GM19328 (cell line): Measurements from ENCODE around the gene HOXB8.

Experiments used
- ATAC-seq: cut with Tn5 transposase; IDR thresholded peaks from one replicate; pipeline ENCODE4 v1.9.1; 2021; ENCODE audit warnings: mild to moderate bottlenecking, moderate library complexity; ENCODE audit not compliant: unreplicated experiment

HOXB8 gene

DNA sequence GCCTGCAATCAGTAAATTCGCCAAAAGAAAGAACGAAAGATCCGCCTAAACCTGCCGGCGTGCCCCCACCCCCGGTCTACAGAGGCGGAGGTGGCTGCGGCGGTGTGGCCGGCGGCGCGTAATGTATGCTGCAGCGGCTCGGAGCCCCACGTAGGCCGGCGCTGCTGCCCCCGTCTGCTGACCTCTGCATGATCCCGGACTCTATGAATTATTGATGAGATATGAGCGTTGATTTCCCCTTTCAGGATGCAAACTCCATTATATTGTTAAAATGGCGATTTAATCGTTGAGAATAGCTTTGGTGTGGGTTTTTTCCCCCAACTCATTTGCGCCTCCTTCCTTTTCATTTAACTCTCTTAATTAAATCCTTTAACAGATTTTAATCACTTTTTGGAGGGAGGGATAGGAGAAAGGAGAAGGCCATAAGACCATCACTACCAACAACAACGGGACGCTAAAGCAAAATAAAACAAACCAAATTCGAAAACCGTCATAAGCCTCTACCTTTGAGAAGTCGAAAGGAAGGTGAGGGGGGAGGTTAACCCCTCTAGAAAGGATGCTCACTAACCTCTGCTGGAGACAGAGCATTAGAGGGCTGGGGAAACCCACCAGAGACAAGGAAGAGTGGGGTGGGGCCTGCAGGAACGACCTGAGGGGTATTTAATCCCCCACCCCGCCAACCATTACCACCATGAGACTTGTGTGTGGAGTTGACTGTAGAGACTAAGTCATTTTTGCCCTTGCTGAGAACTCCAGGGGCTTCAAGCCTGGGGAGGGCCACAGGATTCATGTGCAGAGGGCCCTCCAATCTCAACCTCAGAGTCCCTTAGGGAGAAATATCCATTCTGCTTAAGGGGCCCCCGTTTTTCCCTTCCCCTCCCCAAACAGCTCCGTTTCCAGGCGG, 28.5 kb downstream of the HOXB8 start:
- no peak for ATAC-seq

DNA sequence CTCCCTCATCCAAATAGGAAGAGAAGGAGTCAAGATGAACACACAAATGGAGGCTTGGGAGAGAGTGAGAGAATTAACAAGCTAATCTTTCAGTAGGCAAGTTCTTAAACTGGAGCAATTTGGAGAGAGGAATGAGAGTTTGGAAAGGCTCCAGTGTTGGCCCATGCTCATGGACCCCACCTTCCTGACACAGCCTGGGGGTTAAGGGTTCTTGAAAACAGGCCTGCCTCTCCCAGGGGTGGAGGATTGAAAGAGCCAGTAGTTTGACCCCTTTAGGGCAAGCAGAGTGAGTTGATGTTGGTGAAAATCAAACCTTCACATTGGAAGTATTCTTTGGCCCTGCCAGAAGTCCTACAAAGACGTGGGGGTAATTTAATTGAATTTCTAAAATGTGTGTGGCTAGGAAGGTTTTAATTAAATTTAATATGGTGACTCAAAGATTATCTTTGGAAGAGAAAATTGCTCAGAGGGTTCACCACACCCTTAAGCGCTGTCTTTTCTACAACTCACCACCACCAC, 30.8 kb downstream of the HOXB8 start:
- ATAC-seq = no peak

DNA sequence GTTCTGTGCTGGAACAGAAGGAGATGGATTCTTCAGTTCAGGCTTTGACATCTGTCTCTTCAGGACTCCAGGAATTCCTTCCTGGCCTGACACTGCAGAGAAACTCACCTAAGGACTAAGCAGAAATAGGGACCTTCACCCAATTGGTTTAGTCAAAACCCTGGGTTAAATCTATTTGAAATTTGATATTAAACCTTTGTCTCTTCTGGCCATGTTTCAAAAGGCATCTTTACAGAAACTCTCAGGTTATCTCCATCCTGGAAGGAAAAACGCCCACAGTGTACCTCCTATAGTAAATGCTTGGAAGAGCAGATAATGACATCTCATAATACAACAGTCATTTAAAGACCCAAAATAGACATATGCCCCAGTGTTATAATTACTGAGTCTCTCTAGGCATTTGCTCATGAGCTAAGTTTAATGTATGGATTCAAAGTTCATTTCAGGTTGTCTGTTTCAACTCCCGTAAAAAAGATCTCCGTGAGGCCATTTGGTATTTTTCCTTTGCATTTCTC, 31.3 kb downstream of the HOXB8 start:
- no peak for ATAC-seq

DNA sequence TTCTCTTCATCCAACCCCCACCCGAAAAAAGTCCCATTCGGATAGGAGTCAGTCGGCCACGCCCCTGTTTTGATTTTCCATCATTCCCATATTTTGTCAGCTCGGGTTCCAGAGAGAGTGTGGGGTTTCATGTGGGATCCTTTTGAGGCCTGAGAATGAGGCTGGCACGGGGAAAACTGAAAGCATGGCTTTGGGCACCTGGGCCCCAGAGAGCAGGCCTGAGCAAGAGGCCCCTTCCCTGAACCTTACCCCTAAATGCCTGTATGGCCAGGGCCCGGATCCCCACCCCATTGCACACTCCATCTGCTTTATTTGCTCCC, 32.4 kb downstream of the HOXB8 start:
- ATAC-seq = no peak

DNA sequence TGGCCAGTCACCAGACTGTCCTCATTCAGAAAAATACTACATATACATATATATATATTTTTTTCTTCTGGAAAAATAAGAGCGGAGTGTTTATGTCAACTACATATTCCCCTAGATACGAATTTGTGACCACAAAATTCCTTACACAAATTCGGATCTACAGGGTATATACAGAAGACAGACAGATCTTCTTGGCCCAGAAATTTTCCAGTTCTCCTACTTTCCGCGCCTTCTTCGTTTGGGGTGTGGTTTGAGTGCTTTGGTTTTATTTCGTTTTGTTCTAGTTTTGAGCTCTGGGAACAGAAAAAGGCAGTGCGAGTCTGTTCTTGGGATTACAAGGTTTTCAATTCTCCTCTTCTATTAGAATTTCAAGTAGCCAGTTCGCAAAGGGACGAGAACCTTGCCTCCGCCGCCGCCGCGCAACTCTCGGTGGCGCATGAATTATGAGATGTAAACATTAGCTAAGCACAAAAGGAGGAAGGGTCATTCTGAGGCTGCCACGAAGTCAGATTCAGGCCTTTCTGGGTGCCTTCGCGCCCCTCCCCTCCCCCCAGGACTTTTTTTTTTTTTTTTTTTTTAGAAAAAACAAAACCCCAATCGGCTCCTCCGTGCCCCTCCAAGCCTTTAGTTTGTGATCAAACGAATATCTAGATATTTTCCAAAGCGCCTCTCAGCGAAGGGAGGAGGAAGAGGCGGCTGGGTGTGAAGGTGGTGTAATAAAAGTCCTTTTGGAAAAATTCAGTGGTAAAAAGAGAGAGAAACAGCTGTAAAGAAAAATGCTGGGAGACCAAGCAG, 35.1 kb downstream of the HOXB8 start:
- no peak for ATAC-seq

DNA sequence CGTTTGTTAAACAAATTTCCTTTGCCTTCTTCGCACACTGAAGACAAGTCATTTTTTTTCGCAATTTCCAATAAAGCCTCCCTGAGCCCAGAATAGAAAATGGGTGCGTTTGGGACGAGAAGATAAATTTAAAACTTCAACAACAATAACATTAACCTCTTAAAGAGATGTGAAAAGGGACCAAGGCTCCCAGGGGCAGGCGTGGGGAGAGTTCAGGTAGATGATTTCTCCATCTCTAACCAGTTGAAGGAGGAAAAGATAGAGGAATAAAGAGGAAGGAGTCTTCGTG, 35.7 kb downstream of the HOXB8 start:
- ATAC-seq = no peak

DNA sequence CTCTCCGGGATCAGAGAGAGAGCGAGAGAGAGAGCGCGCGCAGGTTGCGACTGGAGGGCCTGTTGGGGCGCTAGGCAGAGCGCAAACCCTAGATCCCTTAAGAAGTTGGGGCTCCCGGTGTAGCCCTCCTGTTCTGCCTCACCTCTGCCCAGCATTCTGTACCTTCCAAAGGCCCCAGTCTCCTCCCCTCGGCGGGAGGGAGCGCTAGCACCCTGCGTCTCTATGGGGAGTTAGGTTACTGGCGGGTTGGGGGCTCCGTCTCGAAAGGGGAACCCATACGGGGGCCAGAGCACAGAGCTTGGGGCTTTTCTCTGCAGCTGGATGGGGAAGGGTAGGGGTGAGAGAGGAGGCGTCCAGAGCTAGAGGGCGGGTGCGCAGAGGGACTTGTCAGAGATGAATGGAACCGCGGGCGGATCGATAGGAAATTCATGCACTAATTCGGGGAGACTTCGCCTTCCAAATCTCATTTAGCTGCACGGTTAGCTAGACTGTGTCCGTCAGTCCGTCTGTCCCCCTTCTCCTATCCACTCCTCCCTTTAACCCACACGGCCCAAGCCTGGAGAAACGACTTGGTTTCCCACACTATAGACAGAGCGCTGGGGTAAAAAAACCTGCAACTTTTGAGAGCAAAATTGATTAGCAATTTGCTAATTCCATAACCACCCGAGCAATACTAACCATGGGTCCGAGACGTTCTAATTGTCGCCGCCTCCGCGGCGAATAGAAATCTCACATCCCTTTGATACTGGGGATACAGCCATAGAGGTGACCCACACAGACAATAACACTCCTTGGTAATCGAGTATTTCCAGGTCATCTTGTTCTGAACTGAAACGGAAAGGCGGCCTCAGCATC, 36.2 kb downstream of the HOXB8 start:
- no peak for ATAC-seq

DNA sequence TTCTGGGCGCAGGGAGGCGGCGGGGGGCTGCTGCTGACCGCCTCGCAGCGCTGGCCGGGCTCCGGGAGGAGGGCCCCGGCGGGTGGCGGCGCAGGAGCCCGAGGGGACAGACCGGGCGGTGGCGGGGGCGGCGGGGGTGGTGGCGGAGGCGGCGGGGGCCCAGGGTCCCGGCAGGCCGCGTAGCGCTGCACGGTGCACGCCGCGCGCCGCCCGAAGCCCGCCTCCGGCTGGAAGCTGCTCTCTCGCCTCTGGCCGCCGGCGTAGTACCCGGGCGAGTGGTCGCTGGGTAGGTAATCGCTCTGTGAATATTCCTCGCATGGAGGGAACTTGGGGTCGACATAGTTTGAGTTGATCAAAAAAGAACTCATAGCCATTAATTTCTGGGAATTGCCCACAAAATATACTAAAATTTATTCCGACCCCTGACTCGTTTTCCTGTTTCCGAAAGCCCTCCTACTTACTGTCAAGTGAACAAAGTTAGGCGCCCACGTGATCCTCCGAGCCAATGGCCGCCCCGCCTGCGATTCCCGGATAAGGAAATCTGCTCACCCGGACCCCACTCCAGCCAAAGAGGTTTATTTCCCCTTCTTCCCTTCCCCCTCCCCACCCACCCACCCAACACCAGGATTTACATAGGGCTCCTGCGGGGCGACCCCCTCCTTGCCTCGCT, 37.0 kb downstream of the HOXB8 start, which contains the start of gene HOXB4:
Gene HOXB4 (minus strand): TSS at position 405 of the 670 bp plus-strand sequence. CDS start 31 bp downstream, at position 374.
- no peak for ATAC-seq

DNA sequence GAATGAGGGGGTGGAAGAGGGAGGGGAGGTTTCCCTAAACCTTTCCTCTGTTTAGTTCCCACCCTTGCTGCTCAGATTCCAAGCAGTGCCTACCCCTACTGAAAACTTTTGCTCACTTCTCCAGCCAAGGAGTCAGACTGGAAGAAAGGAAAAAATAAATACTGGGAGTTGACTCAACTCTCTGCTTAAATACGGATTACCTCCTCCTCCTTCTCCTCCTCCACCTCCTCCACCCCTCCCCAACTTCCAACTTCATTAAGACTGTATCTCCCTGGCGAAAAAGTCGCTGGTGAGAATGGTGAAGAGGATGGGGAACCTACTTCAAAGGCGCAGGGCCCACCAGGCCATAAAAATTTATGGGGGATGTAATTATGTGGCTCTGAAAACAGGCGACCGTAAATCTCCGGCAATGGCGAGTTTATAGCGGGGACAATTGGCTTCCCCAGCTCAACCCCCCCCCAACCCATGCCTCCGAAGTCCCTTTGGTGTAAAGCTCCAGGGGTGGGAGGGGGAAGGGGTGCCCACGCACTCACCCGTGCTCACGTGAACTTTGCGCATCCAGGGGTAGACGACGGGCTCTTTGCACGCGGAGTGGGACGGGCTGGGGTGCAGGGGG, 37.7 kb downstream of the HOXB8 start:
- no peak for ATAC-seq

DNA sequence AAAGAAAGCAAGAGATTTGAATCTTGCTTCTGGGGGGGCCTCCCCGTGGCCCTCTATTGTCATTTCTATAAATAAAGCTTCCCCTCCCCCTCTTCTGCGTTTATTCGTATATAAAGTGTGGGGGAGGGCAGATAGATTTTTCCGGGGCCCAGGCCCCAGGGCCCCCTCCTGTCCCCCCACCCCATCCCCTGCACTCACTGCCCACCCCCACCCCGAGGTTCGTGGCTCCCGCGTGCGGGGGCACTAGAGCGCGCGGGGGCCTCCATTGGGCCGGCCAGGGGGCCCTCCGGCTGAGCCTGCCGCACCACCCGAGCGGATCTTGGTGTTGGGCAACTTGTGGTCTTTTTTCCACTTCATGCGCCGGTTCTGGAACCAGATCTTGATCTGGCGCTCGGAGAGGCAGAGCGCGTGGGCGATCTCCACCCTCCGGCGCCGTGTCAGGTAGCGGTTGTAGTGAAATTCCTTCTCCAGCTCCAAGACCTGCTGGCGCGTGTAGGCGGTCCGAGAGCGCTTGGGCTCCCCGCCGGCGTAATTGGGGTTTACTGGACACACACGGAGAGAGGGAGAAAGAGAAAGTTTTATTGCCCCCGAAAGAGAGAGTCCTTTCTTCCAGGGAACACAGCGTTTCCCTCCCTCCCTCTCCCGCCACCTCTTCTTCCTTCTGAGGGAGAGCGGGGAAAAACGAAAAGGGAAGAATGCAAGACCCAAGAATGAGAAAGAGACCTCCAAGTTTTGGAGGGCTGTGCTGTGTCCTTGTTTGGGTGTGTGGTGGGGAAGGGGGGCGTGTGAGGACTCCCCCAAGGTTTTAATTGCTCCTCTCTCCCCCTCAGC, 38.4 kb downstream of the HOXB8 start:
- no peak for ATAC-seq

DNA sequence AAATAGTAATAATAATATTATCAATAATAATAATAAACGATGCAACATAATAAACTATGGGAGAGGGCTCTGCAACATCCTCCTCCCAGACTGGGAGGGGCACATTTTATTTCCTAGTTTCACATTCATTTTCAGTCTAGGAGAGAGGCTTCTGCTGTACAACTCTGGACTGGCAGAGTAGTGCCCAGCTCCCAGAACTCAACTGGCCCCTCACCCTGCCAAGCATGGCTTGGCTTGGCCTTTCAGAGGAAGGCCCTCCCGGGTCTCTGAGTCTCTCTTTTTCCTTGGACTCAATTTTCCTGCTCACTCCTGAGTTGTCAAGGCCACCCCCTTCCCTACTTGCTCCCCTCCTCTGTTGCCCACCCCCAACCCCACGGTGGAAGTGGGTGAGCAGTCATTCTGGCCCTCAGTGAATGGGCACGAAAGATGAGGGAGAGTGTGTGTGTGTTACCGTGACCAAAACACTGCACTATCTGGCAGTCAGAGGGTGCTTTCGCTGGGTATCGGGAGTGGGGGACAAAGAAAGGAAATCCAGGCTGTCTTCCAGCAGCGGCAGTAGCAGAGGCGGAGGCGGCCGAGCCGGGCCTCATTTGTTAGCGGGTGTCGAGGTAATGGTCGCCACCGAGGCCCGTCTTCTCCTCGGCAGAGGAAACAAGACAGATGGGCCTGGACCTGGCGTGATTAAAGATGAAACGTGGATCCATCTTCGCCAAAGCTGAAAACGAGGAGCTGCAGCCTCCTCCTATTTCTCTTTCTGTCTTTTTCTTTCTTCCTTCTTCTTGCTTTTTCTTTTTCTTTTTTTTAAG, 39.2 kb downstream of the HOXB8 start:
- no peak for ATAC-seq

DNA sequence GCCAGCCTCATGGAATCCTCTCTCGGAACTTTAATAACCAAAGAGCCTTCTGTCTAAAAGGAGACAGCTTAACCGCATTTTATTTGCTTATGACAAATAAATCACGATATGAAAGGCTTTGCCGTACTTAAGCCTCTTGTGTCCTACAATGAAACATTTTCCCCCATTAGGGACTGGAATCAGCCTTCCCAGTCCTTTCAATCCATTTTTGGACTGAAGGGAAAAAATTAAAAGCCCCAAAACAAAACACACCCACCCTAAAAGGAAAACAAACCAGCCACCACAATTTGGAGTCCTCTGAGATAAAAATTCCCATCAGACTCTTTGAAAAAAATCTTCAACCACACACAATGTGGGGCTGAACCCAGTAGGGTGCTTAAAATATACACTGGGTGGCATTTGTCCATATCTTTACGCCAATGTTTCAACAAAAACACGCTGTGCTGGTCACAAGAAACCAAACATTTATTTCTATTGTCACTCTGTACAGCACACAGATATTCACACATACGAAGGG, 40.0 kb downstream of the HOXB8 start:
- no peak for ATAC-seq

DNA sequence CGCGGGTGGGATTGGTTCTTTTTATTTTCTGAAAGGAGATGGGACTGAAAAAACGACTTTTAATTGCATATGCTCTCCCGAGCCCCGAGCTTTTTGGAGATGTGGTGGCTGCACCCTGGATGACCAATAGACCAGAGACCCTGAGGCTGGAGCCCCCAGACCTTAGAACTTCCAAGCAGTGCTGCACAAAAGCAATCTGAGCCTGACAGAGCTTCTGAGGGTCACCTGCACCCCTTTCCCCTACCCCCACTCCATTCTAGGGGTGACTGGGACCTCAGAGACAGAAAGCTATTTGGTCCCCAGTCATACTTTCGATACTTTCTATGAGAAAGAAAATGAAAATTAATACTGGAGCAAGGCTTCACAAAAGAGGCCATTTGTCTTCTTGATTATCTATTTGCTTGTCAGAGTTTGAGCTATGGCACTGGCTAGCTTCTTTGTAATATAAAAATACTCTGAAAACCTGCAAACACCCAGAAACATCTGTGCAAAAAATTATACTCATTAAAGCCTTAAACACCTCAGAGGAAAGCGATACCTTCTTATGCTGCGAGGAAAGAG, 40.5 kb downstream of the HOXB8 start:
- no peak for ATAC-seq

DNA sequence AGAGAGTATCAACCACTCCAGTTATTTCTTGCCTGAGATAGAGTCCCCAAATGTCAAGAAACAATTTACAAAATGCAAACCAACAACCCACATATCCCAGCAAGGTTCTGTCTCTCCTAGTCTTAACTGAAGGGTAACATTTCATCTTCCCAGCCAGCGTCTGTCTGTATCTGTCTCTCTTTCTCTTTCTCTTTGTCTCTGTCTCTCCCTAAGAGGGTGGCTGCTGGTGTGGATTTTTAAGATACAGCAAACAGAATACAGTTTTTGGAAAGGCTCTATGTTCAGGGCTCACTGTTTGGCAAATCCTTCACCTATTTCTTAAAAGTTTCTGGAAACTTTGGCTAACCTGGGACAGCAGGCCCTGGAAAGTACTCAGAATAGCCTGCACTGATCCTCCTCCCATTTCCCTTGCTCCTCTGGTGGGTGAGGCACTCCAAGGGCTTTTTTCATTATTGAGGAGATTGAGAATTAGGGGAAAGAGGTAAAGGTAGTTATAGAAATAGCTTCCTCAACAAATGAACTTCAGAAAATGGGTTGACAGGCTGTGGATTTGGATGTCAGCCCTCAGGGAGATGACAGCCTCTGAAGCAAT, 43.2 kb downstream of the HOXB8 start:
- ATAC-seq = no peak

DNA sequence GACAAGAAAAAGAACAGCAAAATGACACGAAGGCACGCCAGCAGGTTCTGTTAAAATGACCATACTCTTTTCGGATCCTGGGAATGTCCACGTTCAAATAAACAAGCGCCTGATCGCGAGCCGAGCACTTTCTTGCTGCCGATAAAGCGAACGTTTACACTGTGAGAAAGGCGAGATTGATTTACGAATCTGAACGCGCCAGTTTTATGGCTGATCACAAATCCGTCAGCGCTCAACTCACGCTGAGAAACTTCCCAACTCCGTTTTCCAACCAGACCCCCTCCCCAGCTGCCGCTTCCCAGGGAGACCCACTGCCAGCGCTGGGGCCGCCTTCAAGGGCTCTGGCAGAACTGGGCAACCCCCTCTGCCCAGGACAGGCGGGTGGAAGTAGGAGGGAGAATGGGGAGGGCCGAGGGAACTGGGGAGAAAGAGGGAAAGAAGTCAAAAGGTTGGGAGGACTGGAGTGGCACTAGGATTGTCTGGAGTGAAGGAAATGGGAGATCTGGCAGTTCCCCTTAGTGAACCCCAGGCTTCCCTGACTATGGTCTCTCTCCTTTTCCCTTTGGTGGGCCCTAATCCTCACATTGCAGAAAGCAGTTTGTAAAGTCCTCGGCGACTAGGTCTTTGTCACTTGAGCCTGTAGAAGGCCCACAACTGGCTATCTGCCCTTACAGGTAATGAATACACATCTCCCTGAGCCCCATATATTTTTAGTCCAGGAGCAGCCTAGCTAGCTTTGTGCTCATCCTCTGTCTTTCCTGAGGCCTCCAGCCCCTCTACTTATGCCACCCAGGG, 43.9 kb downstream of the HOXB8 start:
- ATAC-seq = no peak

DNA sequence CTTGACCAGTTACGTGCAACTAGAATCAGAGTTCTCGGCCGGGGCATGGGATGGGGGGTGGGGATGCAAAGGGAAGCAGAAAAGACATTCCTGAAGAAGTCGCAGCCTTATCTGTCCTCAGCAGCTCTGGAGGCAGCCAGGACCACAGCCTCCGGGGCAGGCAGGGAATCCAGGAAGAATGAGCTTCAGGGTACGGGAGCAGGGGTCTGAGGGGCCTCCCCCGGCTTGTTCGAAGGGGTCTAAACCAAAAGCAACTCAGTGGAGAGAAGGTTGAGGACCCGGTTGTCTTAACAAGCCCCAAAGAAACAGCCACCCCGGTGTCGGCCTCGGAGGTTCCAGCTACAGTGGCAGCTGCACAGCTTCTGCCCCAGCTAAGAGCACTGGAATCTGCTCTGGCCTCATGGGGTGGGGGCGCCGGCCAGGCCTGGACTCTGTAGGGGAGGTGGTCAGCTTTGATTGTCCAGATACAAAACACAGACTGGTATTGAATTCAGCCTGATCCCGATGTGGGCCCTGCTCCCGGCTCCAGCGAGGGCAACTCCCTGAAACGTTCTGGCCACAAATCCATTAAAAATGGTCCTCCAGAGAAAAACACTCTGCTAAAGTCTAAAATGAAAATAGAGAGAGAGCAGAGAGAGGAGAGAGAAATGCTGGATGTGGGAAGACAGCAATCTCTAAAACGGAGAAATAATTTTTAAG, 44.6 kb downstream of the HOXB8 start:
- no peak for ATAC-seq
